ENCODE data around the gene SLC50A1.

- TF ChIP-seq EZH2phosphoT487 (IDR thresholded peaks at IDR 0.05; ENCODE audit: low read depth, severe bottlenecking, unreplicated experiment) (no peak), EZH2 (IDR thresholded peaks at IDR 0.05; ENCODE audit: borderline replicate concordance) (no peak)
- TF ChIP-seq, protein P1, sequence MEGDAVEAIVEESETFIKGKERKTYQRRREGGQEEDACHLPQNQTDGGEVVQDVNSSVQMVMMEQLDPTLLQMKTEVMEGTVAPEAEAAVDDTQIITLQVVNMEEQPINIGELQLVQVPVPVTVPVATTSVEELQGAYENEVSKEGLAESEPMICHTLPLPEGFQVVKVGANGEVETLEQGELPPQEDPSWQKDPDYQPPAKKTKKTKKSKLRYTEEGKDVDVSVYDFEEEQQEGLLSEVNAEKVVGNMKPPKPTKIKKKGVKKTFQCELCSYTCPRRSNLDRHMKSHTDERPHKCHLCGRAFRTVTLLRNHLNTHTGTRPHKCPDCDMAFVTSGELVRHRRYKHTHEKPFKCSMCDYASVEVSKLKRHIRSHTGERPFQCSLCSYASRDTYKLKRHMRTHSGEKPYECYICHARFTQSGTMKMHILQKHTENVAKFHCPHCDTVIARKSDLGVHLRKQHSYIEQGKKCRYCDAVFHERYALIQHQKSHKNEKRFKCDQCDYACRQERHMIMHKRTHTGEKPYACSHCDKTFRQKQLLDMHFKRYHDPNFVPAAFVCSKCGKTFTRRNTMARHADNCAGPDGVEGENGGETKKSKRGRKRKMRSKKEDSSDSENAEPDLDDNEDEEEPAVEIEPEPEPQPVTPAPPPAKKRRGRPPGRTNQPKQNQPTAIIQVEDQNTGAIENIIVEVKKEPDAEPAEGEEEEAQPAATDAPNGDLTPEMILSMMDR (IDR thresholded peaks at IDR 0.05; ENCODE audit: poor library complexity) = no peak
These were observed 30.0 kb upstream of the SLC50A1 start for GRCh38 chr1:155105604-155106011.
